Stimulated activated CD8-positive, alpha-beta memory T cell treated with anti-CD3 and anti-CD28 coated beads, Interleukin-12 subunit alpha, Interleukin-12 subunit beta, amount 100 ng/mL, for 24 hours (primary cell): ENCODE measurements around the gene IL1F10.
"Not testable (repeated sequence)": the region's sequence is repeated elsewhere in the genome, so short reads cannot be mapped to it uniquely, and the experiment has no call there.

Experiments used
- DNase-seq: peaks from one replicate; pipeline ENCODE4 v3.0.0-alpha.2; 2020; ENCODE audit errors: extremely low read depth

The IL1F10 gene

GRCh38 chr2:113081488-113082210 lies 13.9 kb downstream of the IL1F10 start:
- no peak for DNase-seq

GRCh38 chr2:113083296-113083695 lies 15.5 kb downstream of the IL1F10 start:
- no peak for DNase-seq

DNA sequence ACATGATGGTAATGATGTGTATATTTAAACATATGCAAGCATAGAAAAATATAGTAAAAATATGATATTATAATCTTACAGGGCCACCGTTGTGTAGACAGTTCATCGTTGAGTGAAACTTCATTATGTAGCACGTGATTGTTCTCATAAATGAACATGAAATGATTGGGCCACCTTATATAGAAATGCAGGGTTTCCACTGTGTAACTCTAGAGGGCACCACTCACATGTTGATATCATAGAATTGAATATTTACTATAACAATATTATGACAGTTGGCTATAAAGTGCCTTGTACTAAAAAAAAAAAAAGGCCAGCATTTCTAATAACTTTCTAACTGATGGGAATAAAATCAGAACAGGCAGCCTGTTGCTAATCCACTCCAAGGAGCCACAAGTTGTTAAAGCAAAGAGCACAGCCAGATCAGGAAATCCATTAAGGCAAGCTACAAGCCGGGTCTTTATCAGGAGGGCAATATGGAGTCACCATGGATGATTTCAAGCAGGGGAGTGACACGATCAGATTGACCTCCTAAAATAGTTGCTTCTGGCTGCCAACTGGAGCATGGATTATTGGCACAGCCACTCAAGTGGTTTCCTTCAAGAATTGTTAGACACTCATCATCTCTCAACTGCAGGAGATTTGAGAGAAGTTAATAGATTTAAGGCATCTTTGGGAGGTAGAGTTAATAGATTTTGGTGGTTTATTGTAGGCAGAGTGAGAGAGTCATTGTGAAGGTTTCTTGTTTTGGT lies 16.7 kb downstream of the IL1F10 start:
- DNase-seq = no peak

- DNase-seq = no peak
These were observed 17.8 kb downstream of the IL1F10 start for GRCh38 chr2:113085542-113085941.

DNA sequence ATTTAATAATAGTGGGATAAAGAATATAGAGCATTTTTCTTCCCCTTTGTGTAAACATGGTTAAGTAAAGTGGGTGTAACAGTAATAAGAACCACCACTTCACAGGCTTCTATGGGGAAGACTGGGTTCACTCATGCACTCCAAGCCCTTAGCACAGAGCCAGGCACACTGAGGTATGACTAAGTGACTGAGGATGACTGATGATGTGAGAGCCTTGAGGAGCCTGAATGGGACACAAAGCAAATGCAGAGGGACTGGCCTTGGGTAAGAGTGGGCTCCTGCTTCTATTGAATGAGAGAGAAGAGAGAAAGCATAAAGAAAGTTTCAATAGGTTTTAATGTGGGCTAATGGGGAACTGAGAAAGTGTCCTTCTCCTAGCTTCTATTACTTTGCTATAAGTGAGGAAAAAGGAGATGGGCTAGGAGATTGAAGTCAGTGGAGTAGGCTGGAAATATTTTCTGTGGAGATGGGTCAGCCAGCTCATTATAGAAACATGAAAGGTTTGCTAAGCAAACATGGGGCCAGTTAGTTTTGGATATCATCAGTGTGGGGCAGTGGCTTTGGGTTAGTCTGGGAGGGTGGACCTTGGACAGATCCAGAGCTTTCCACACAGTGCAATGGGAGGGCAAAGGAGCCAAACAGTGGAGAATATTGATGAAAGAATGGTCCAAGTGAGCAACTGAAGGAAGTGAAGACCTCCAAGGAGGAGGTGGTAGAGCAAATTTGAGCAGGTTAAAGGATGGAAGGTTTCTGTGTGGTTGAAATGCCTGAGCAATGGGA lies 20.6 kb downstream of the IL1F10 start:
- no peak for DNase-seq

DNA sequence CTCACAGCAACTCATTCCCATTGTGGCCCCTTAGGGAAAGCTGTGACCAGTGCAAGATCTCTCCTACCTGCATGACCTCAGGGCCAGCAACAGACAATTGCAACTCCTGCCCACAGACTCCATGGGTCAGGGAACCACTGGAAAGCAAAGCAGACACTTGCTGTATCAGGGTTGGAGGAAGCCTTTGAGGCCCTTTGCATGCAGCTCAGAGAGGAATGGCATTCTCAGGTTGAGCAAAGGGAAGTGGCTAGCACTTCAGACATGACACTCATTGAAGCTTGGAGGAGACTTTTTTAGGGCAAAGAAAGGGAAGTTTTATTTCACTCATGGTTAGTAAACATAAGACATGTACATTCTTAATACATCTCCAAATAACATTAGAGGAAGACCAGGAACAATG lies 22.1 kb downstream of the IL1F10 start:
- no peak for DNase-seq

DNA sequence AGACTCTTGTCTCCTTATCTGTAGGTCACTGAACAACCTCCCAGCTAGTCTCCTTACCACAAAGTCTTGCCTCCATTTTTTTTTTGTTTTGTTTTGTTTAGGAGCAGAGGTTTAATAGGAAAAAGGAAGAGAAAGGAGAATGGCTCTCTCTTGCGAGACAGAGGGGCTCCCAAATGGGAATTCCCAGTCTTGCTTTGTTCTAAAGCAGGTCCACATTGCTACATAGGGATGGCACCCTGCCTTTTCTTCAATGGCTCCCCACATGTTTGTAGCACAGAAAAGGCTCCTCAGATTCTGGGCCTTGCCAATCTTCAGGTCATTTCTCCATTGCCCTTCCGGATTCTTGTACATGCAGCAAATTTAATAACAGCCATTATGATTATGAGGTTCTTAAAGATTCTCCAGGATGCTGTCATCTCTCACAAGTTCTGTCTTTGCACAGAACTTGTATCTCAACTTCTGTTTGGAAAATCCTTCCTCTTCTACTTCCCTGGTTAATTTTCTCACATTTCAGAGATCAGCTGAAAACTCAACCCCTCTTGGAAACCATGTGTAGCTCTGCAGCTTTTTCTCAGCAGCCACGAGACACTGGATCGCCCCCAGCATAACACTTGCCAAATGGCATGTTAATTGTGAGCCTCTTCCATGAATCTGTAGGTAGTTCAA lies 23.6 kb downstream of the IL1F10 start:
- DNase-seq = no peak

- no peak for DNase-seq
These were observed 25.3 kb downstream of the IL1F10 start for GRCh38 chr2:113092864-113093612.

- DNase-seq = no peak
These were observed 25.8 kb downstream of the IL1F10 start for GRCh38 chr2:113093613-113093977.

DNA sequence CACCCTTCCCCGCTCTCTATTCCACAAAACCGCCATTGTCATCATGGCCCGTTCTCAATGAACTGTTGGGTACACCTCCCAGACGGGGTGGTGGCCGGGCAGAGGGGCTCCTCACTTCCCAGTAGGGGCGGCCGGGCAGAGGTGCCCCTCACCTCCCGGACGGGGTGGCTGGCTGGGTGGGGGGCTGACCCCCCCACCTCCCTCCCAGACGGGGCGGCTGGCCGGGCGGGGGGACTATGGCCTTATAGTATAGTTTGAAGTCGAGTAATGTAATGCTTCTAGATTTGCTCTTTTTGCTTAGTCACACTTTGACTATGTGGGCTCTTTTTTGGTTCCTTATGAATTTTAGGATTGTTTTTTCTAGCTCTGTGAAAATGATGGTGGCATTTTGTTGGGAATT lies 28.5 kb downstream of the IL1F10 start:
- not testable (repeated sequence) for DNase-seq

DNA sequence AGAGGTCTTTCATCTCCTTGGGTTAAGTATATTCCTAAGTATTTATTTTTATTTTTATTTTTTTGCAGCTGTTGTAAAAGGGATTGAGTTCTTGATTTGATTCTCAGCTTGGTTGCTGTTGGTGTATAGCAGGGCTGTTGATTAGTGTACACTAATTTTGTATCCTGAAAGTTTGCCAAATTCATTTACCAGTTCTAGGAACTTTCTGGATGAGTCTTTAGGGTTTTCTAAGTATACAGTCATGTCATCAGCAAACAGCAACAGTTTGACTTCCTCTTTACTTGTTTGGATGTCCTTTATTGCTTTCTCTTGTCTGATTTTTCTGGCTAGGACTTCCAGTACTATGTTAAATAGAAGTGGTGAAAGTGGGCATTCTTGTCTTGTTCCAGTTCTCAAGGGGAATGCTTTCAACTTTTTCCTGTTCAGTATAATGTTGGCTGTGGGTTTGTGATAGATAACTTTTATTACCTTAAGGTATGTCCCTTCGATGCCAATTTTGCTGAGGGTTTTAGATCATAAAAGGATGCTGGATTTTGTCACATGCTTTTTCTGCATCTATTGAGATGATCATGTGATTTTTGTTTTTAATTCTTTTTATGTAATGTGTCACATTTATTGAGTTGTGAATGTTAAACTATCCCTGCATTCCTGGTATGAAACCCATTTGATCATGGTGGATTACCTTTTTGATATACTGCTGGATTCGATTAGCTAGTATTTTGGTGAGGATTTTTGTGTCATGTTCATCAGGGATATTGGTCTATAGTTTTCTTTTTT lies 29.3 kb downstream of the IL1F10 start:
- DNase-seq = not testable (repeated sequence)

DNA sequence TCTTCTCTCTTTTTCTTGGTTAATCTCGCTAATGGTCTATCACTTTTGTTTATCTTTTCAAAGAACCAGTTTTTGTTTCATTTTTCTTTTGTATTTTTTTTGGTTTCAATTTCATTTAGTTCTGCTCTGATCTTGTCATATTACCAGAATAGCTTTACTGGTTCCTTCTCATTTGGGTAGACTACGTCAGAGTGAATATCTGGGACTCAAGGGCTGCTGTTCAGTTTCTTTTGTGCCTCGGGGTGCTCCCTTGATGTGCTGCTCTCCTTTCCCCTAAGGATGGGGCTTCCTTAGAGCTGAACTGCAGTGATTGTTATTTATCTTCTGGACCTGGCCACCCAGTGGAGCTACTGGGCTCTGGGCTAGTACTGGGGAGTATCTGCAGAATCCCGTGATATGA lies 30.3 kb downstream of the IL1F10 start:
- no peak for DNase-seq

- no peak for DNase-seq
These were observed 30.8 kb downstream of the IL1F10 start for GRCh38 chr2:113098532-113098931.

- no peak for DNase-seq
These were observed 34.4 kb downstream of the IL1F10 start for GRCh38 chr2:113102133-113102532.

DNA sequence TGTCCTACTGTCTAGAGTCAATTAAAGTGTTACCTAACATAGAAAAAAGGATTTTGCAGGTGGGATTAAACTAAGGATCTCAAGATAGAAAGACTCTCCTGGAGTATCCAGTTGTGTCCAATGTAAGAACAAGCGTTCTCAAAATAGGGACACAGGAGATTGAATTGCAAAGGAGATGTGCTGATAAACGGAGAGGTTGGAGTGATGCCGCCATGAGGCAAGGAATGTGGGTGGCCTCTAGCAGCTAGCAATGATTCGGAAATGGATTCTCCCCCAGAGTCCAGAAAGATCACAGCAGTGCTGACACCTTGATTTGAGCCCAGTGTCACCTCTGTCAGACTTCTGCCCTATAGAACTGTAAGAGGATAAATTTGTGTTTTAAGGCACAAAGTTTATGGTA lies 35.5 kb downstream of the IL1F10 start:
- DNase-seq = no peak

GRCh38 chr2:113104054-113104611 lies 36.4 kb downstream of the IL1F10 start:
- no peak for DNase-seq

DNA sequence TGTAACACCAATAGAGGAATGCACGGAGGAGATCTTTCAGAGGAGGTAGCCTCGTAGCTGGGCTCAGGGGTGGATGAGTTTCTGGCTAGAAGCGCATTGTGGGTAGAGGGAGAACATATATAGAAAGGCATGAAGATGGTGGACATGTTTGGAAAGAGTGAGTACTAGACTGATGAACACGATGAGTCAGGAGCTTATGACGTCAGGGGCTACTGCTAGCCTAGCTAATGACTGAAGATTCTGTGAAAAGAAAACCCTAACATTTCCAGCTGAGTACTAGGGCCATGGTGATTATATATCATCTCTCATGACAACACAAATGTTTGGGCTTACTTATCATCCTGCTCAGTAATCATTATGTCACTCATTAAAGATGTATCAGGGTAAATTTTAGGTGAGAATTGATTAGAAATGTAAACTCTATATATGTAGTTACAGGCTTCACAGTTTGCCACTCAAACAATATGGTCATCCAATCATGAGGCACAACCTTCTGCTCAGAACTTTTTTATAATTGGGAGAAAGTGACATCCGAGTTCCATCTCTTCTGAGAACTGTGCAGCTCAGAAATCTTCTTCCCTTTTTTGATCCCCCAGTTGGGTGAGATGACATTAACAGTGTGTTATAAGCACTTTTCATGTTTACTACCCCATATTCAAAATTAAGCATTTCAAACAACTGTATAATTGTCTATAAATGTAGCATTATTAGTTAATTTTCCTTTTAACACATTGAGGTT lies 37.4 kb downstream of the IL1F10 start:
- no peak for DNase-seq

DNA sequence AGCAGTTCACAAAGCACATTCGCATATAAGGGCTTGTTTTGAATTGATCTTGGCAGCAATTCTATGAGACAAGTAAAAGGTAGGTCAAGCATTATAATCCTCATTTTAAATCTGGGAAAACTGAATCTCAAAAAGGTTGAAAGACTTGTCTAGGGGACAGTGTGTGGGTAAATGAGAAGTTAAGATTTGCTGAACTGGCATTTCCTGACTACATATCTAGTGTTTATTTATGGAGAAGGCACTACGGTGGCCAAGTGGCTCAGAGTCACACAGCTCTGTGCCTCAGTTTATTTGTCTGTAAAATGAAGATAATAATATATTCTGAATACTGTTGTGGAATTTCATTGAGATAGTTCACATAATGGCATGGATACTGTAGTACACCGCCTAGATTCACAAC lies 43.4 kb downstream of the IL1F10 start:
- no peak for DNase-seq

- no peak for DNase-seq
These were observed 44.1 kb downstream of the IL1F10 start for GRCh38 chr2:113111823-113112287.
